PC-9 (cell line): ENCODE results near the gene REXO5. TPM values are rescaled to one million over a fixed set of nuclear protein-coding genes. Genes with fewer than 3 reads are reported as not detected.

Experiments
- BruUV-seq: library from RNA; stranded (reverse); fragments of 400-500 nt; replicated peaks from 2 replicates; lab custom pipeline; 2021; lab: Mats Ljungman, UMichigan
- CTCF ChIA-PET: fragments of 300-600 bp; sonication (Branson Sonifier 250); formaldehyde crosslinking; loops from one replicate; lab custom pipeline; 2022; ENCODE audit warnings: antibody characterized with exemption; lab: Charles Lee
- POLR2A ChIA-PET: fragments of 300-600 bp; sonication (Branson Sonifier 250); formaldehyde crosslinking; loops from one replicate; lab custom pipeline; 2022; ENCODE audit warnings: antibody characterized with exemption; ENCODE audit not compliant: unreplicated experiment; lab: Charles Lee
- DNase-seq, 2 experiments: peaks; one replicate each; pipeline versions ENCODE4 v3.0.0 to v3.0.0-alpha.2; 2015 to 2022; ENCODE audit warnings: mixed read lengths in 1 of 2
- H2AFZ ChIP-seq: fragments of 200-600 bp; sonication (generic); 2 replicates; pipeline ENCODE4 v1.8.1; 2017; ENCODE audit warnings: antibody characterized with exemption
- H3F3A ChIP-seq: fragments of 200-600 bp; sonication (generic); 2 replicates; pipeline ENCODE4 v1.8.1; 2017; ENCODE audit warnings: antibody characterized with exemption, mild to moderate bottlenecking, low read depth; ENCODE audit not compliant: insufficient read depth
- H3K27ac ChIP-seq: fragments of 200-600 bp; sonication (generic); 2 replicates; pipeline ENCODE4 v1.6.1; 2016; ENCODE audit warnings: mixed run types
- H3K27me3 ChIP-seq: fragments of 200-600 bp; sonication (generic); 2 replicates; pipeline ENCODE4 v1.6.1; 2016; ENCODE audit warnings: low read depth, mixed run types; ENCODE audit not compliant: insufficient read depth
- H3K36me3 ChIP-seq: fragments of 200-600 bp; sonication (generic); 2 replicates; pipeline ENCODE4 v1.6.1; 2016; ENCODE audit warnings: low read depth, mixed run types
- H3K4me1 ChIP-seq: fragments of 200-600 bp; sonication (generic); replicated peaks from 2 replicates; pipeline ENCODE4 v1.6.1; 2016; ENCODE audit warnings: mixed run types; ENCODE audit not compliant: insufficient read depth
- H3K4me2 ChIP-seq: fragments of 200-600 bp; sonication (generic); 2 replicates; pipeline ENCODE4 v1.6.1; 2017; ENCODE audit warnings: mixed run types
- H3K4me3 ChIP-seq: fragments of 200-600 bp; sonication (generic); 2 replicates; pipeline ENCODE4 v1.6.1; 2016; ENCODE audit warnings: mixed run types
- H3K79me2 ChIP-seq: fragments of 200-600 bp; sonication (generic); 2 replicates; pipeline ENCODE4 v1.6.1; 2017; ENCODE audit warnings: low read depth, mixed run types
- H3K9me2 ChIP-seq: fragments of 200-600 bp; sonication (generic); 2 replicates; pipeline ENCODE4 v1.8.1; 2017; ENCODE audit warnings: mild to moderate bottlenecking; ENCODE audit not compliant: insufficient read depth
- H3K9me3 ChIP-seq: fragments of 200-600 bp; sonication (generic); 2 replicates; pipeline ENCODE4 v1.8.1; 2016; ENCODE audit warnings: low read depth; ENCODE audit not compliant: insufficient read depth
- H4K20me1 ChIP-seq: fragments of 200-600 bp; sonication (generic); 2 replicates; pipeline ENCODE4 v1.8.1; 2017; ENCODE audit not compliant: insufficient read depth
- EZH2 ChIP-seq: fragments of 200-600 bp; sonication (generic); IDR thresholded peaks from 2 replicates; pipeline ENCODE4 v1.8.0; 2017; ENCODE audit warnings: antibody characterized with exemption, low read depth
- intact Hi-C: fragments of 100-400 bp; cut with micrococcal nuclease; formaldehyde crosslinking; loops from one replicate; pipeline ENCODE4 v1.10.0; 2022; ENCODE audit not compliant: unreplicated experiment
- total RNA-seq: library from RNA; stranded (reverse); gene quantifications from 2 replicates; pipeline ENCODE4 v1.2.3, GENCODE V29; 2021
- TF ChIP-seq, protein P1 (sequence below): fragments of 200-600 bp; sonication (generic); conservative IDR thresholded peaks from 2 replicates; pipeline ENCODE4 v1.6.1; 2017; ENCODE audit warnings: mixed run types, antibody characterized with exemption, mild to moderate bottlenecking, moderate library complexity

The REXO5 gene
- total RNA-seq, 1 experiment from 2014 or later = 13.2 TPM

DNA sequence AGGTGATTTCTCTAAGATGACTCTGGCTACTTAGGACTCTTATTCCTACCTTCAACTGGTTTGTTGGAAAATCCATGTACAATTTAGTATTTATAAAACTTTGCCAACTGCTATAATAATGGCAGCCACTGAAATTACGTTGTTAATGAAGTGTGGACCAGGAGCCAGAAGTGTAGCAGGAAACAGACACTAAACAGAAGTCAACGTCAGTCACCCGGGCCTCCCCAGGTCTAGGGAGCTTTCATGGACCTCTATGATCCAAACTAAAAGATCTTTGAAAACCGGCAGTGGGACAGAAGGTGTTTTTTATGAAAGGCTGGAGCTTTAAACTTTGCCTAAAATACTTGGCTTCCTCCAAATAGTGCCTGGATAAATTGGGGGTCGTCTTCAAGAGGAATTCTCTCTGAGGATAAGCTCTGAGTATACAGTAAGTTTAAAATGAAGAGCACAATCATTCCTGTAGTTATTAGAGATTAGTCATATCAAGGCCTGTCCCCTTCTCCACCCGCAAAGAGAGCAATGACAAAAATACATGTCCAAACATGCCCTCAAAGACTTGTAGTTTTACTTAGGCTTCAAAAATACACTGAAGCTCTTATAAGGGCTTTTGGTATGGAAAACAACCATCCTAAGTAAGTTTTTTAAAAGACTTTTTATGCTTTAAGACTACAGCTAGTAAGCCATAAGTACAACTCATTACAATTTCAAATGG lies 59.2 kb downstream of the REXO5 start:
- no peaks in the 10 kb centered on the region for H3K36me3 ChIP-seq
- H2AFZ ChIP-seq = no peak overlapping the region
- TSS peak; percentile 17 for BruUV-seq
- H3K9me2 ChIP-seq = no peaks in the 10 kb centered on the region
- H3K4me3 ChIP-seq = peak overlapping the region; percentile 6; the same call in 1 of the 2 replicates
- H3K9me3 ChIP-seq = no peaks in the 10 kb centered on the region
- intact Hi-C loops = no loop called here
- H3K79me2 ChIP-seq = peaks cover 64% of the 10 kb centered on the region
- H3F3A ChIP-seq = peaks cover 19% of the 10 kb centered on the region; the same call in 1 of the 2 replicates
- H3K27me3 ChIP-seq = no peaks in the 10 kb centered on the region
- TF ChIP-seq EZH2 = no peak
- TF ChIP-seq, protein P1, sequence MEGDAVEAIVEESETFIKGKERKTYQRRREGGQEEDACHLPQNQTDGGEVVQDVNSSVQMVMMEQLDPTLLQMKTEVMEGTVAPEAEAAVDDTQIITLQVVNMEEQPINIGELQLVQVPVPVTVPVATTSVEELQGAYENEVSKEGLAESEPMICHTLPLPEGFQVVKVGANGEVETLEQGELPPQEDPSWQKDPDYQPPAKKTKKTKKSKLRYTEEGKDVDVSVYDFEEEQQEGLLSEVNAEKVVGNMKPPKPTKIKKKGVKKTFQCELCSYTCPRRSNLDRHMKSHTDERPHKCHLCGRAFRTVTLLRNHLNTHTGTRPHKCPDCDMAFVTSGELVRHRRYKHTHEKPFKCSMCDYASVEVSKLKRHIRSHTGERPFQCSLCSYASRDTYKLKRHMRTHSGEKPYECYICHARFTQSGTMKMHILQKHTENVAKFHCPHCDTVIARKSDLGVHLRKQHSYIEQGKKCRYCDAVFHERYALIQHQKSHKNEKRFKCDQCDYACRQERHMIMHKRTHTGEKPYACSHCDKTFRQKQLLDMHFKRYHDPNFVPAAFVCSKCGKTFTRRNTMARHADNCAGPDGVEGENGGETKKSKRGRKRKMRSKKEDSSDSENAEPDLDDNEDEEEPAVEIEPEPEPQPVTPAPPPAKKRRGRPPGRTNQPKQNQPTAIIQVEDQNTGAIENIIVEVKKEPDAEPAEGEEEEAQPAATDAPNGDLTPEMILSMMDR = no peak
- ChIA-PET CTCF (interaction anchor here (0.5 to 1.6 kb wide), 5 partner anchors 9 to 1505 kb away, joined by 3 to 8 read pairs (median 3); no protein-coding TSS in a partner anchor), POLR2A (interaction anchor here (0.6 to 0.9 kb wide), 6 partner anchors 9 to 166 kb away, joined by 3 to 8 read pairs (median 4); partner anchors contain the start of gene LYRM1)
- H3K4me1 ChIP-seq = peaks cover 23% of the 10 kb centered on the region
- peaks cover 10% of the 10 kb centered on the region; the same call in 1 of the 2 replicates for H4K20me1 ChIP-seq
- no peak for DNase-seq
- H3K27ac ChIP-seq = peak overlapping the region; percentile 73
- H3K4me2 ChIP-seq = peak overlapping the region; percentile 53

DNA sequence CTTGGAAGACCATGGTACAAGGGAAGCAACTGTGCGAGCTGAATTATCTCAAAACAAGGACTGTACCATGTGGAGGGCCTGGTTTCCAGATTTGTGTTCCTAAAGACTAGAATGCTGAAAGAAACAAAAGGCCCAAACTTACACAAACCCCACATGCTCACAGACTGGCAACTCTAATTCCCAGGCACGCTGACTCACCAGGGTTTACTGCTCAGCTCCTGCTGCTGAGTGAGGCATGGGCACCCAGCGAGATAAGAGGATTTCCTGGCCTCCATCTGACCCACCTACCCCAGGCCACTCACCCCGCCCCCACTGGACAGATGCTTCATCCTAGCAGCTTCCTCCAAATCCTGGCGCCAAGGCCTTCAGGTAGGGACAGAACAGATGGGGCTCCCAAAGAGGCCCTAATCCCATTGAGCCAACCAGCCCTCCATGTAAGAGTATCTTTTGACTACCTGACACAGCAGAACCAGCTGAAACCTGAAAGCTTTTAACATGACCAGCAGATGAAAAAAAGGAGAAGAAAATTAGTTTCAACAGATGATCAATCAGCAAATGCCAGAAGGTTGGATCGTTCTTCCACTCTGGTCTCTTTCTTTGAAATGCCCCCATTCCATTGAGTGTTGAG lies 59.9 kb downstream of the REXO5 start:
- Histone ChIP-seq H3K9me3 (no peaks in the 10 kb centered on the region), H3K27me3 (no peaks in the 10 kb centered on the region), H3K9me2 (no peaks in the 10 kb centered on the region), H3K27ac (peak overlapping the region; percentile 73), H3K4me1 (peaks cover 23% of the 10 kb centered on the region), H3F3A (peaks cover 19% of the 10 kb centered on the region; the same call in 1 of the 2 replicates), H3K79me2 (peaks cover 71% of the 10 kb centered on the region), H4K20me1 (peaks cover 10% of the 10 kb centered on the region; the same call in 1 of the 2 replicates), H2AFZ (no peak overlapping the region), H3K4me3 (peak overlapping the region; percentile 6; the same call in 1 of the 2 replicates), H3K36me3 (no peaks in the 10 kb centered on the region), H3K4me2 (peak overlapping the region; percentile 53)
- DNase-seq = peak; percentile 70 to 77
- POLR2A ChIA-PET = interaction anchor here (0.6 to 0.9 kb wide), 3 partner anchors 9 to 34 kb away, joined by 5 to 8 read pairs (median 7); partner anchors contain the start of gene LYRM1
- TF ChIP-seq, protein P1 = no peak
- TF ChIP-seq EZH2 = no peak
- BruUV-seq = no TSS peak
- intact Hi-C loops = no loop called here
- CTCF ChIA-PET = interaction anchor here (0.5 to 1.6 kb wide), 6 partner anchors 9 to 1505 kb away, joined by 3 to 8 read pairs (median 3); no protein-coding TSS in a partner anchor

DNA sequence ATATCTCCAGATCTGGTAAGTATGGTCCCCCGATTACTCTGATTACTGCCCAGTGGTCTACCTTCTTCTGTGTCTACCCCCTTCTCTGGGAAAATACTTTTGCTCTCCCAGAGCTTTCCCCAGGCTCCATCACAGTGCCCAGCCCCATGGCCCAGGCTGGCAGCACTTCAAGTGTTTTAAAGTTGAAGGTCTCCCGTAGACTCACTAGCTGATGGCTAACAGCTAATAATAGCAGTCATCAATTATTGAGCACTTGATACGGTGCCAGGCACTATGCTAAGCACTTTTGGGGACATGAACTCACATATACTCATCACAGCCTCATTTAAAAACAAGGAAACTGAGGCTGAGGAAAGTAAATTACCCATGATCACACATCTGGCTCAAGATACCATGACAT lies 60.5 kb downstream of the REXO5 start:
- Histone ChIP-seq H3K27ac (peak overlapping the region; percentile 73), H3K79me2 (peaks cover 76% of the 10 kb centered on the region), H3K4me2 (peak overlapping the region; percentile 53; the same call in 1 of the 2 replicates), H4K20me1 (peaks cover 10% of the 10 kb centered on the region; the same call in 1 of the 2 replicates), H3K9me3 (no peaks in the 10 kb centered on the region), H3K4me1 (peaks cover 23% of the 10 kb centered on the region), H3K27me3 (no peaks in the 10 kb centered on the region), H3F3A (peaks cover 19% of the 10 kb centered on the region; the same call in 1 of the 2 replicates), H3K4me3 (no peak overlapping the region), H2AFZ (no peak overlapping the region), H3K9me2 (no peaks in the 10 kb centered on the region), H3K36me3 (no peaks in the 10 kb centered on the region)
- no TSS peak for BruUV-seq
- TF ChIP-seq, protein P1 = no peak
- TF ChIP-seq EZH2 = no peak
- CTCF ChIA-PET = interaction anchor here (0.5 to 1.6 kb wide), 2 partner anchors 15 to 59 kb away, joined by 3 to 8 read pairs; no protein-coding TSS in a partner anchor
- intact Hi-C loops = no loop called here
- no peak for DNase-seq
- POLR2A ChIA-PET = no interaction called here
